Islet of Langerhans (tissue), 1 donor: ENCODE measurements around the gene ANO9.
"Not testable (repeated sequence)": the region's sequence is repeated elsewhere in the genome, so short reads cannot be mapped to it uniquely, and the experiment has no call there.

Experiments
- FAIRE-seq: peaks from one replicate; lab custom pipeline; 2011; peaks lifted over from hg19 to GRCh38; lab: Jason Lieb, UNC

Gene ANO9

GRCh38 chr11:414318-414857 is 27.4 kb downstream of the ANO9 start:
- FAIRE-seq = no peak

DNA sequence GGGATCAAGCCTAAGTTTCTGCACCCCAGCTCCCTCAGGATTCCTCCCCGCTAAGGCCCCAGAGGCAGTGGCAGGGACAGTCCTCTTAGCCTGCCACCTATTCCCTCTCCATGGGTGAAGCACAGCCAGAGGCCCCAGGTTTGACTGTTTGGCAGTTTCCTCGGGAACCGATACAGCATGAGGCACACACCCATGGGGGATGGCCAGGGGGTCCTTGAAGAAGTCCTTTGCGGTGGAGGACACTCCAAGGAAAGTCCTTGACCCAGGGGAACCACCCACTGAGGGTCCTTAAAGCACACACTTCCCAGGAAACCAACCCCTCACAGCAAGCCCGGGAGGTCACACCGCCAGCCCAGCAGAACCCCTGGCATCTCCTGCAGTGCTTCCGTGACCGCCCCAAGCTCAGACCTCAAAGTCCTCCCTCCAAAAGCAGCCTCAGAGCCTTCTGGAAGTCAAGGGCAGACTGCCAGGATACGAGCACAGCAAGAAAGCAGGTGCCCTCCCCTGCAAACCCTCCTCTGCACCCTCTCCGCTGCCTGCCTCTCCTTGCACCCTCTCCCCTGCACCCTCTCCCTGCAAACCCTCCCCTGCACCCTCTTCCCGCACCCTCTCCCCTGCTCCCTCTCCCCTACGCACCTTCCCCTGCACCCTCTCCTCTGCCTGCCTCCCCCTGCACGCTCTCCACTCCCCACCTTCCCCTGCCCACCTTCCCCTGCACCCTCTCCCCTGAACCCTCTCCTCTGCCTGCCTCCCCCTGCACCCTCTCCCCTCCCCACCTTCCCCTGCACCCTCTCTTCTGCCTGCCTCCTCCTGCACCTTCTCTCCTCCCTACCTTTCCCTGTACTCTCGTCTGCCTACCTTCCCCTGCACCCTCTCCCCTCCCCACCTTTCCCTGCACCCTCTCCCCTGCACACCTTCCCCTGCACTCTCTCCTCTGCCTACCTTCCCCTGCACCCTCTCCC is 28.4 kb downstream of the ANO9 start:
- no peak for FAIRE-seq

DNA sequence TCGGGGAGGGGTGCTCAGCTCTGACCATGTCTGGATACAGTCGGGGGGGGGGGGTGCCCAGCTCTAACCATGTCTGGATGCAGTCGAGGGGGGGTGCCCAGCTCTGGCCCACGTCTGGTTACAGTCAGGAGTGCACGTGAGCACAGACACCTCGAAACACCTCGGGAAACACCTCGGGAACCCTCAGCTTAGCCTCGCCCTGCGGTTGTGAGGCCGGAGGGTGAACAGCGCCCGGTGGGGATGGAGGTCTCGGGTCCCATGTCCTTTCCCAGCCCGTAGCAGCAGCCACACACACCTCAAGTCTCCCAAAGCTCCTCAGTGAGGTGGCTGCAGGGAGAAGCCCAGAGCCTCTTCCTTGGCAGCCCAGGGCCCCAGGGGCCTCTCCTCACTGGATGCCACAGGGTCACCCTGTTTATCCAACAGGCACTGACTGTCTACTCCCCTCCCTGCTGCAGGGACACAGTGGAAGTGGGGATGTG is 29.1 kb downstream of the ANO9 start:
- no peak for FAIRE-seq

DNA sequence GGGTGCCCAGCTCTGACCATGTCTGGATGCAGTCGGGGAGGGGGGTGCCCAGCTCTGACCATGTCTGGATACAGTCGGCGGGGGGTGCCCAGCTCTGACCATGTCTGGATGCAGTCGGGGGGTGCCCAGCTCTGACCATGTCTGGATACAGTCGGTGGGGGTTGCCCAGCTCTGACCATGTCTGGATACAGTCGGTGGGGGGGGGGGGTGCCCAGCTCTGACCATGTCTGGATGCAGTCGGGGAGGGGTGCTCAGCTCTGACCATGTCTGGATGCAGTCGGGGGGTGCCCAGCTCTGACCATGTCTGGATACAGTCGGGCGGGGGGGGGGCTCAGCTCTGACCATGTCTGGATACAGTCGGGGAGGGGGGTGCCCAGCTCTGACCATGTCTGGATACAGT is 30.3 kb downstream of the ANO9 start:
- not testable (repeated sequence) for FAIRE-seq

GRCh38 chr11:410711-411110 is 31.1 kb downstream of the ANO9 start:
- FAIRE-seq = not testable (repeated sequence)

DNA sequence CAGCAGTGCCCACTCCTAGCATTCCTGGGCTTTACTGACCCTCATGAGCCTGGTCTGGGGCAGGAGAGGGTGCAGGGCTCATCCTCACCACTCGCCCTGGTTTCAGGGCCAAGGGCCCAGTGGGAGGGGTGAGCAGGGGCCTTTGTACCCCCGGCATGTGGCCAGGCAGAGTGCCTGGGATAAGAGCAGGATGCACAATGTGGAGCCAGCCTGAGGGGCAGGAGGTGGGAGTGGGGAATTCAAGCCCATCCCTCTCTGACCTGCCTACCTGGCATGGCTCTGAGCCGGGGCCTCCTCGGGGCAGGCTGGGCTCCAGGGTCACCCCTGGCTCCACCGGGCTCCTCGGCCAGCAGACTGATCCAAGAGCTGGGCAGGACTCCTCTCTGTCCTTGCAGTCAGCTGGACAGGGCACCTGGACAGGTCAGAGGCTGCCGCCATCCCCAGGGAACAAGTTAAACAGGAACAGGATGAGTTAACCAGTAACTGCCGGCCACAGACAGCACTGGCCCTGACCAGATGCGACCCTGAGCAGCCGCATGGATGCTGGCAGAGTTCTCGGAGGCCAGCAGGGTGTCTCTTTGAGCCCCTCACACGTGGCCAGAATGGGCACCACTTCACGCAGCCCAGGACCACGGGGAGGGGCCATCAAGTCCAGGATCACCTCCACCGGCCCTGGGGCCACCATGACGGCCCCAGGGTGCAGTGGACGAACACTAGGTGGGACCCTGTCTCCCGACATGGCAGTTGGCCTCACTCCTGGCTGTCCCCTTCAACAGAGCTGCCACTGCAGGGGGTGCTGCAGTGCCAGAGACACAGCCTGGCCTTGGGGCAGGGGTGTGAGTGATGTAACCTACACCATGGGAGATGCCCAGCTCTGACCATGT is 32.0 kb downstream of the ANO9 start:
- FAIRE-seq = no peak

- no peak for FAIRE-seq
Observed at GRCh38 chr11:409008-409599, 32.7 kb downstream of the ANO9 start.

GRCh38 chr11:408154-409007 is 33.4 kb downstream of the ANO9 start:
- FAIRE-seq = no peak

DNA sequence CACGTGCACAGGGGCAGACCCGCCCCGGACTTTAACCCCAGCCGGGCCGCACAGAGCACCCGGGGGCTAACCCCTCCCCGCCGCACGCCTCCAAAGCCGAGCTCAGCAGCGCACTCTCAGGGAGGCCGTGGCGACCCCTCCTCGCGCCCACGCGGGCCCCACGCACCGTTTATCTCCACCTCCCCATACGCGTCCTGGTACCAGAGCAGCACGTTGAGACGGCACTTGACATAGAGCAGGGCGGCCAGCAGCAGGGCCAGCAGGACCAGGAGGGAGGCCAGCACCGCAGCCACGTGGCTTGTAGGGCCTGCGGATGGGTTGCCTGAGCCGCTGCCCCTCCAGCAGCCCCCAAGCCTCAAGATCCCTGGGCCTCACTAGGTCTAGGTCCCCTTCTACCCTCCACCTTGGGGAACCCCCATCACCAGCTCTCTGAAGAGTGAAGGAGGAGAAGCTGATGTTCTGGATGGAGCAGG is 34.1 kb downstream of the ANO9 start:
- no peak for FAIRE-seq

- no peak for FAIRE-seq
Observed at GRCh38 chr11:406796-407650, 34.8 kb downstream of the ANO9 start.

DNA sequence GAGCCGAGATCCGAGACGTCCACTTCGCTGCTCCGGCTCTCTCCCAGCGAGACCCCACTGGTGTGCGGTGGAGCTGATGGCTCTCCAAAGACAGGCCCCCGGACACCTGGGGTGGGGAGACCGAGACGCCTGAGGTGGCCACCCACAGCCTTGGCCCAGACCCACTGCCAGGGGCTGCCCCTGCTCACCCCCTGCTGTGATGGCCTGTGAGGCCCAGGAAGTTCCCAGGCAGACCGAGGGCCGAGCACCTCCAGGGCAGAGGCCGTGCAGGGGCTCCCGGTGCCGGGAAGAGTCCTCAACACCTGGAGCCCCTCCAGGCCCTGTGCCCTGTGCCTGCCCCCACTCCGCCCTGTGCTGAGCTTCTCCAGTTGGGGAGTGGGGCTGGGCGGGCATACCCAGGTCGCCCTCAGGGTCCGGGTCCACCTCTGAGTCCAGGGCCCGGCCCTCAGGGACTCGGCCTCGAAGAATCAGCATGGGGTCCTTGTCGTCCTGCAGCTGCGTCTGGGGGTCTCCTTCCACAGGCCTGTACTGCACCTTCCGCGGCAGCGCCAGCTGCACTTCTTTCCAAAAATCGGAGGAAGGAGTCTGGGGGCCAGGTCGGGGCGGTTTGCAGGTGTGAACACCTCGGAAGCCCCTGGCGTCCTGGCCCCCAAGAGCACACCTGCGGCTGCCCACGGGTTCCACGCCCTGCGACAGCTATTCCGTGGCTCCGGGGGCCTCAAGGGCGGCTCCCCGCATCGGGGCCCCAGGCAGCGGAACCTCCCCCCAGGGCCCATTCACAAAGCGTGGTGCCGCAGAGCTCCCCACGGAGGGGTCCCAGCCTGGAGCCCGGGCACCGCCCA is 35.6 kb downstream of the ANO9 start:
- FAIRE-seq = no peak

- FAIRE-seq = no peak
Observed at GRCh38 chr11:405323-405953, 36.4 kb downstream of the ANO9 start.

GRCh38 chr11:404551-405264 is 37.1 kb downstream of the ANO9 start:
- no peak for FAIRE-seq

- FAIRE-seq = no peak
Observed at GRCh38 chr11:403761-404431, 37.9 kb downstream of the ANO9 start.

DNA sequence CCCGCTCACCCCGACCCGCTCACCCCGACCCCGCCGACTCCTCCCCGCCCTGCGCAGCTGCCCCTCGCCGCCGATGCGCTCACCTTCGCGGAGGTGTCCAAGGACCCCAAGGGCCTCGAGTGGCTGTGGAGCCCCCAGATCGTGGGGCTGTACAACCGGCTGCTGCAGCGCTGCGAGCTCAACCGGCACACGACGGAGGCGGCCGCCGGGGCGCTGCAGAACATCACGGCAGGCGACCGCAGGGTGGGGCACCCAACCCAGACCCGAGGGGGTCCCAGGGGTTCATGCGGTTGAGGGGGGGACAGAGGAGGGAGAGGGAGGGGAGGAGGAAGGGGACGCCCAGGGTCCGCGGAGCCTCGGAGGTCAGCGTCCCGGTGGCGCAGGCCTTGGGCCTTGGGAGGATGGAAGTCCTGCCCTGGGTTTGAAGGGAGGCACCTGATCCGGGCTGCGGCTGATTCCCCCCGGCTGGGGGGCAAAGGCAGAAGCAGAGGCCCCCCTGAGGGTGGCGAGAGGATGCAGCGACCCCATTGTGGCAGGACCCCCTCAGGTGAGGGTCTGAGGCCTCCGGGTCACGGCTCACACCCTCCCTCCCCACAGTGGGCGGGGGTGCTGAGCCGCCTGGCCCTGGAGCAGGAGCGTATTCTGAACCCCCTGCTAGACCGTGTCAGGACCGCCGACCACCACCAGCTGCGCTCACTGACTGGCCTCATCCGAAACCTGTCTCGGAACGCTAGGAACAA is 38.6 kb downstream of the ANO9 start:
- no peak for FAIRE-seq

- FAIRE-seq = not testable (repeated sequence)
Observed at GRCh38 chr11:401196-401595, 40.6 kb downstream of the ANO9 start.

DNA sequence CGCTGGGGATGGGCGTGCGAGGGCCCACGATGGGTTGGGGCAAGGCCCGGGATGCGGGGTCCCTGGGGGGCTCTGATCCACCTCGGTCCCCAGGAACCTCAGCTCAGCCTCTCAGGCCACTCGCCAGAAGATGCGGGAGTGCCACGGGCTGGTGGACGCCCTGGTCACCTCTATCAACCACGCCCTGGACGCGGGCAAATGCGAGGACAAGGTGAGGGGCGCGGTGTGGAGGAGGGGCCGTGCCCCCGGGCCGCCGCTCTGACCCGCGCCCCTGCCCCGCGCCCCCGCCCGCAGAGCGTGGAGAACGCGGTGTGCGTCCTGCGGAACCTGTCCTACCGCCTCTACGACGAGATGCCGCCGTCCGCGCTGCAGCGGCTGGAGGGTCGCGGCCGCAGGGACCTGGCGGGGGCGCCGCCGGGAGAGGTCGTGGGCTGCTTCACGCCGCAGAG is 41.5 kb downstream of the ANO9 start:
- FAIRE-seq = no peak
